Measurements from ENCODE around the gene TMTC2.

Gene TMTC2

GRCh38 chr12:83136411-83136810 is 449.7 kb downstream of the TMTC2 start:
- no peak for DNase-seq (ENCODE audit: low spot score)

GRCh38 chr12:83140135-83140534 is 453.4 kb downstream of the TMTC2 start:
- DNase-seq (ENCODE audit: low spot score) = no peak

GRCh38 chr12:83141460-83141994 is 454.8 kb downstream of the TMTC2 start:
- no peak for DNase-seq (ENCODE audit: low spot score)

GRCh38 chr12:83142914-83143313 is 456.2 kb downstream of the TMTC2 start:
- DNase-seq (ENCODE audit: low spot score) = no peak

- DNase-seq (ENCODE audit: low spot score) = no peak
These were observed 457.2 kb downstream of the TMTC2 start for GRCh38 chr12:83143950-83144349.

- no peak for DNase-seq (ENCODE audit: low spot score)
These were observed 458.7 kb downstream of the TMTC2 start for GRCh38 chr12:83145325-83145840.

GRCh38 chr12:83147341-83147740 is 460.6 kb downstream of the TMTC2 start:
- DNase-seq (ENCODE audit: low spot score) = no peak

- DNase-seq (ENCODE audit: low spot score) = no peak
These were observed 463.3 kb downstream of the TMTC2 start for GRCh38 chr12:83149987-83150386.

- no peak for DNase-seq (ENCODE audit: low spot score)
These were observed 463.9 kb downstream of the TMTC2 start for GRCh38 chr12:83150465-83151189.

- DNase-seq (ENCODE audit: low spot score) = no peak
These were observed 466.5 kb downstream of the TMTC2 start for GRCh38 chr12:83153177-83153576.

GRCh38 chr12:83156815-83157214 is 470.1 kb downstream of the TMTC2 start:
- DNase-seq (ENCODE audit: low spot score) = no peak

GRCh38 chr12:83157604-83158003 is 470.9 kb downstream of the TMTC2 start:
- DNase-seq (ENCODE audit: low spot score) = no peak

GRCh38 chr12:83158613-83159207 is 472.0 kb downstream of the TMTC2 start:
- DNase-seq (ENCODE audit: low spot score) = no peak

- no peak for DNase-seq (ENCODE audit: low spot score)
These were observed 474.8 kb downstream of the TMTC2 start for GRCh38 chr12:83161456-83161855.

GRCh38 chr12:83168751-83169150 is 482.0 kb downstream of the TMTC2 start:
- DNase-seq (ENCODE audit: low spot score) = no peak

- no peak for DNase-seq (ENCODE audit: low spot score)
These were observed 485.7 kb downstream of the TMTC2 start for GRCh38 chr12:83172441-83172840.

GRCh38 chr12:83172866-83173649 is 486.4 kb downstream of the TMTC2 start:
- no peak for DNase-seq (ENCODE audit: low spot score)

GRCh38 chr12:83179999-83180398 is 493.3 kb downstream of the TMTC2 start:
- DNase-seq (ENCODE audit: low spot score) = no peak

GRCh38 chr12:83181074-83181473 is 494.4 kb downstream of the TMTC2 start:
- DNase-seq (ENCODE audit: low spot score) = no peak

GRCh38 chr12:83183132-83183531 is 496.4 kb downstream of the TMTC2 start:
- DNase-seq (ENCODE audit: low spot score) = no peak
